PC-3 (cell line): Measurements from ENCODE around the gene CXorf65. TPM values are rescaled to one million over a fixed set of nuclear protein-coding genes. Genes with fewer than 3 reads are reported as not detected.
A peak's percentile ranks its signal among the peaks of the same experiment; 100 is the strongest.

Experiments
- ATAC-seq: fragments of 200-7000 bp; cut with Tn5 transposase; 2 replicates; pipeline ENCODE4 v1.9.1; 2020; ENCODE audit warnings: mild to moderate bottlenecking, moderate library complexity
- BruUV-seq: library from RNA; stranded (reverse); fragments of 400-500 nt; replicated peaks from 2 replicates; lab custom pipeline; 2021; lab: Mats Ljungman, UMichigan
- CTCF ChIA-PET: fragments of 300-600 bp; sonication (Branson Sonifier 250); formaldehyde crosslinking; loops from one replicate; lab custom pipeline; 2022; ENCODE audit warnings: antibody characterized with exemption; lab: Charles Lee
- POLR2A ChIA-PET: fragments of 300-600 bp; sonication (Branson Sonifier 250); formaldehyde crosslinking; loops from one replicate; lab custom pipeline; 2022; ENCODE audit warnings: antibody characterized with exemption; ENCODE audit not compliant: unreplicated experiment; lab: Charles Lee
- DNase-seq: peaks from one replicate; pipeline ENCODE4 v3.0.0-alpha.2; 2015
- H2AFZ ChIP-seq: fragments of 300-600 bp; sonication (generic); 2 replicates; pipeline ENCODE4 v1.6.0; 2016; ENCODE audit warnings: antibody characterized with exemption, low read length
- H3F3A ChIP-seq: fragments of 300-600 bp; sonication (generic); one replicate; pipeline ENCODE4 v1.6.0; 2017; ENCODE audit warnings: antibody characterized with exemption, low read length, control low read depth, mild to moderate bottlenecking; ENCODE audit not compliant: unreplicated experiment
- H3K27ac ChIP-seq: fragments of 300-600 bp; sonication (generic); 2 replicates; pipeline ENCODE4 v1.5.1; 2016; ENCODE audit warnings: mild to moderate bottlenecking, low read length
- H3K27me3 ChIP-seq: fragments of 300-600 bp; sonication (generic); 2 replicates; pipeline ENCODE4 v1.6.1; 2016; ENCODE audit warnings: low read length, mixed read lengths
- H3K36me3 ChIP-seq: fragments of 300-600 bp; sonication (generic); 2 replicates; pipeline ENCODE4 v1.6.1; 2016; ENCODE audit warnings: low read depth, mixed run types, low read length, mixed read lengths
- H3K4me1 ChIP-seq: fragments of 300-600 bp; sonication (generic); 2 replicates; pipeline ENCODE4 v1.5.1; 2016; ENCODE audit warnings: low read length; ENCODE audit not compliant: insufficient read depth
- H3K4me2 ChIP-seq: fragments of 300-600 bp; sonication (generic); 2 replicates; pipeline ENCODE4 v1.6.0; 2016; ENCODE audit warnings: low read length
- H3K4me3 ChIP-seq: fragments of 300-600 bp; sonication (generic); 2 replicates; pipeline ENCODE4 v1.5.1; 2016; ENCODE audit warnings: mild to moderate bottlenecking, low read length, mixed read lengths
- H3K79me2 ChIP-seq: fragments of 300-600 bp; sonication (generic); 2 replicates; pipeline ENCODE4 v1.6.1; 2017; ENCODE audit warnings: low read length, mixed read lengths
- H3K9ac ChIP-seq: fragments of 300-600 bp; sonication (generic); 2 replicates; pipeline ENCODE4 v1.6.0; 2016; ENCODE audit warnings: mild to moderate bottlenecking, low read length
- H3K9me2 ChIP-seq: fragments of 300-600 bp; sonication (generic); replicated peaks from 2 replicates; pipeline ENCODE4 v1.6.1; 2016; ENCODE audit warnings: mixed run types, low read length, mixed read lengths
- H3K9me3 ChIP-seq: fragments of 300-600 bp; sonication (generic); 2 replicates; pipeline ENCODE4 v1.6.1; 2016; ENCODE audit warnings: low read length, mixed read lengths
- H4K20me1 ChIP-seq: fragments of 300-600 bp; sonication (generic); 2 replicates; pipeline ENCODE4 v1.6.1; 2016; ENCODE audit warnings: low read length, mixed read lengths
- EZH2 ChIP-seq: fragments of 300-600 bp; sonication (generic); IDR thresholded peaks from one replicate; pipeline ENCODE4 v1.6.1; 2017; ENCODE audit warnings: antibody characterized with exemption, mild to moderate bottlenecking, low read length; ENCODE audit not compliant: unreplicated experiment
- EZH2phosphoT487 ChIP-seq: fragments of 300-600 bp; sonication (generic); IDR thresholded peaks from 2 replicates; pipeline ENCODE4 v1.6.1; 2018; ENCODE audit warnings: mild to moderate bottlenecking, antibody characterized with exemption, low read length, borderline replicate concordance
- intact Hi-C: fragments of 100-400 bp; cut with micrococcal nuclease; formaldehyde crosslinking; loops from 2 replicates; pipeline ENCODE4 v1.9.0; 2023
- total RNA-seq: library from RNA; depleted of rRNA; stranded (reverse); fragments of >200 nt; gene quantifications from 2 replicates; pipeline ENCODE4 v1.2.3, GENCODE V29; 2014
- TF ChIP-seq, protein P1 (sequence below): fragments of 300-600 bp; sonication (generic); conservative IDR thresholded peaks from 2 replicates; pipeline ENCODE4 v1.5.1; 2017; ENCODE audit warnings: antibody characterized with exemption, low read depth, mild to moderate bottlenecking, low read length

The CXorf65 gene
- total RNA-seq, 1 experiment from 2014 or later: not detected

GRCh38 chrX:71131510-71131909, 25.0 kb upstream of the CXorf65 start:
- ChIA-PET POLR2A (no interaction called here), CTCF (no interaction called here)
- no peaks in the 10 kb centered on the region for H3K79me2 ChIP-seq
- ATAC-seq (no peak), DNase-seq (no peak)
- H3K4me3 ChIP-seq: no peak overlapping the region
- H3K9ac ChIP-seq: no peak overlapping the region
- no peaks in the 10 kb centered on the region for H3K4me1 ChIP-seq
- intact Hi-C loops: no loop called here
- no peaks in the 10 kb centered on the region for H3F3A ChIP-seq
- H3K4me2 ChIP-seq: no peak overlapping the region
- no peak overlapping the region for H2AFZ ChIP-seq
- no peak for TF ChIP-seq EZH2phosphoT487
- TF ChIP-seq, protein P1, sequence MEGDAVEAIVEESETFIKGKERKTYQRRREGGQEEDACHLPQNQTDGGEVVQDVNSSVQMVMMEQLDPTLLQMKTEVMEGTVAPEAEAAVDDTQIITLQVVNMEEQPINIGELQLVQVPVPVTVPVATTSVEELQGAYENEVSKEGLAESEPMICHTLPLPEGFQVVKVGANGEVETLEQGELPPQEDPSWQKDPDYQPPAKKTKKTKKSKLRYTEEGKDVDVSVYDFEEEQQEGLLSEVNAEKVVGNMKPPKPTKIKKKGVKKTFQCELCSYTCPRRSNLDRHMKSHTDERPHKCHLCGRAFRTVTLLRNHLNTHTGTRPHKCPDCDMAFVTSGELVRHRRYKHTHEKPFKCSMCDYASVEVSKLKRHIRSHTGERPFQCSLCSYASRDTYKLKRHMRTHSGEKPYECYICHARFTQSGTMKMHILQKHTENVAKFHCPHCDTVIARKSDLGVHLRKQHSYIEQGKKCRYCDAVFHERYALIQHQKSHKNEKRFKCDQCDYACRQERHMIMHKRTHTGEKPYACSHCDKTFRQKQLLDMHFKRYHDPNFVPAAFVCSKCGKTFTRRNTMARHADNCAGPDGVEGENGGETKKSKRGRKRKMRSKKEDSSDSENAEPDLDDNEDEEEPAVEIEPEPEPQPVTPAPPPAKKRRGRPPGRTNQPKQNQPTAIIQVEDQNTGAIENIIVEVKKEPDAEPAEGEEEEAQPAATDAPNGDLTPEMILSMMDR: no peak
- TF ChIP-seq EZH2: no peak
- no peaks in the 10 kb centered on the region for H4K20me1 ChIP-seq
- peaks cover 29% of the 10 kb centered on the region for H3K36me3 ChIP-seq
- no TSS peak for BruUV-seq
- no peaks in the 10 kb centered on the region for H3K27me3 ChIP-seq
- no peak overlapping the region for H3K27ac ChIP-seq
- H3K9me2 ChIP-seq: no peaks in the 10 kb centered on the region
- no peaks in the 10 kb centered on the region for H3K9me3 ChIP-seq

DNA sequence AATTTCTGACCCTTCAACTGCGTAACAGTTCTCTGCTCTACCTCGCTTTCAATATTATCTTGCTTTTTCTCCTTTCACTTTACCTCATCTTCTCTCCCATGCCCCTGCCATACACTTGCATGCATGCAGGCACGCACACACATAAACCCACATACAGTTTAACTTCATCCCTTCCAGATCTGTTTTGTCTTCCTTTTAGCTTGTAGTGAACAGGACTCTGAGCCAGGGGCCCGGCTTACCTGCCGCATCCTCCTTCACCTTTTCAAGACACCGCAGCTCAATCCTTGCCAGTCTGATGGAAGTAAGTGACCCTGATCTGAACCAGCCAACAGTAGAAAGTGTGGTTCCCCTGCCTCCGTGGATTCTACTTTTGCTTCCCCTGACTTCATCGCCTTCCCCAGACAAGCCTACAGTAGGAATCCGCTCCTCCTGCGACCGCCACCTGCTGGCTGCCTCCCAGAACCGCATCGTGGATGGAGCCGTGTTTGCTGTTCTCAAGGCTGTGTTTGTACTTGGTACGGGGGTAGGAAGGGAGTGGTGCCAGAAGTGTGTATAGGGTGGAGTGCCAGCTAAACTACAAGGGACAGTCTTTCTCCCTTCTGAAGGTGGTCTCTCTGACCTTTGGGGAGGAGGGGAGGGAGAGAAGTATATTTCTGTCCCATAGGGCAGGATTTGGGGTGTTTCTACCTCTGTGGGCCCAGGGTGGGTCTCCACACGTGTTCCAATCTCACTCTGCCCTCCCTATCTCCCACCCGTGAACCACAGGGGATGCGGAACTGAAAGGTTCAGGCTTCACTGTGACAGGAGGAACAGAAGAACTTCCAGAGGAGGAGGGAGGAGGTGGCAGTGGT, 22.6 kb upstream of the CXorf65 start:
- Histone ChIP-seq H3K4me2 (no peak overlapping the region), H3K36me3 (peaks cover 33% of the 10 kb centered on the region), H3K79me2 (no peaks in the 10 kb centered on the region), H3K9me3 (no peaks in the 10 kb centered on the region), H3K4me3 (no peak overlapping the region), H3K27me3 (no peaks in the 10 kb centered on the region), H3K9ac (no peak overlapping the region), H3K4me1 (no peaks in the 10 kb centered on the region), H3K27ac (no peak overlapping the region), H4K20me1 (no peaks in the 10 kb centered on the region), H2AFZ (no peak overlapping the region), H3F3A (no peaks in the 10 kb centered on the region), H3K9me2 (no peaks in the 10 kb centered on the region)
- BruUV-seq: no TSS peak
- intact Hi-C loops: loop anchor here (1.0 kb wide), 1 partner anchor 159 kb away; no protein-coding TSS in a partner anchor
- ATAC-seq (peak; percentile 88), DNase-seq (peak; percentile 58)
- TF ChIP-seq EZH2phosphoT487: no peak
- TF ChIP-seq, protein P1: peak; percentile 86
- ChIA-PET POLR2A (no interaction called here), CTCF (no interaction called here)
